HG02884 (cell line): Measurements from ENCODE around the gene PRR9.

Experiments
- ATAC-seq: cut with Tn5 transposase; IDR thresholded peaks from one replicate; pipeline ENCODE4 v1.9.1; 2021; ENCODE audit warnings: mild to moderate bottlenecking, moderate library complexity; ENCODE audit not compliant: unreplicated experiment

The PRR9 gene

DNA sequence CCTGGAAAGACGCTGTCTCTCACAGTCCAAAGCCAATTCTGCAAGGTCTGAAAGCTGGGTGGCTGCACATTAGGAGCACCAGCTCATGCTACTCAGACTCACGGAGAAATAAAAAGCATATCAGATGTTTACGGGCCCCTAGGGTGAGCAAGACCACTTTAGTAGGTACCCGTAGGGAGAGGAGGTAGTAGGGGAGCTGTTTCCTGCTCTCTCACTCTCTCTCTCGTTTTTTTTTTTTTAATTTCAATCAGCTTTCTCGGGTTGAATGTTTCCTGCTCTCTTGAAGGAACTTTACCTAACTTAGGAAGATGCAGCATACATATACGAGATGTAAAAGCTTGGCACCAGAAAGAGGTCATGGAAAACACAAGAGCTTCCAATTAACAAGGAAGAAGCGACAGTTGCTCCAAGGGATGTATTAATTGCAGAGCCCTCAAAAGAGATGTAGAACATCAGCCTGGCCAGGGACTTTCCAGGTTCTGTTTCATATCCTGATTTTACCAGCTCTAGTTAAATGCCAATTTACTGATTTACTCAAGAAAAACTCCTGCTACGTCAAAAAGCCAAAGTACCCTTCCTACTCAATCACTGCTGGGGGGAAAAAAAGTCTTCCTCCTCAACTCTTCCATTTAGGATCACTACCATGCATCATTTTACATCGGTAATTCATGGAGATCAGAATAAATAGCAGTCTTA lies 45.2 kb downstream of the PRR9 start:
- no peak for ATAC-seq

DNA sequence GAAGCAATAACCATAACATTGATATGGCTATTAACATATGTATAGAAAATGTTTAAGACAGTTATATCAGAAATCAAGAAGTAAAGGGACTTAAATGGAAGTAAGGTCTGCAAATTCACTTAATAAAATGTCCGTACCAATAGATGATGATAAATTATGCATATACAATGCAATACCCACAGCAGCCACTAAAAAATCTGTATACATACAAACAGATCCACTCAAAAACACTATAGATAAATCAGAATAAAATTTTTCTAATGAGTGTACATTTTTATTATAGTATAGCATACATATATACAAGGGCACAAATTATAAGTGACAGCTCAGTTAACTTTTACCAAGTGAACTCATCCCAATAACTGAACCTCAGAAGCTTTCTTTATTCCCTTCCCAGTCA lies 48.1 kb downstream of the PRR9 start:
- no peak for ATAC-seq
